Keratinocyte (primary cell): ENCODE results near the gene CPNE4. TPM values are rescaled to one million over a fixed set of nuclear protein-coding genes. Genes with fewer than 3 reads are reported as not detected.

ENCODE experiments used
- DNase-seq: peaks from one replicate; pipeline ENCODE4 v3.0.0-alpha.2; 2011; ENCODE audit warnings: low read depth, missing footprints, low spot score
- FAIRE-seq: peaks from 2 replicates; lab custom pipeline; 2011; peaks lifted over from hg19 to GRCh38; lab: Jason Lieb, UNC
- H2AFZ ChIP-seq: 2 replicates; pipeline ENCODE4 v1.6.0; 2012; ENCODE audit warnings: low read length, control low read depth, inconsistent platforms; ENCODE audit not compliant: control insufficient read depth
- H3K27ac ChIP-seq: 2 replicates; pipeline ENCODE4 v1.5.1; 2011; ENCODE audit warnings: low read length; ENCODE audit not compliant: control insufficient read depth, insufficient read depth
- H3K27me3 ChIP-seq: 3 replicates; pipeline ENCODE4 v1.6.0; 2011; ENCODE audit warnings: low read length; ENCODE audit not compliant: control insufficient read depth, insufficient read depth; ENCODE audit errors: extremely low read depth
- H3K36me3 ChIP-seq, 2 experiments: 2 replicates in 1 of 2; 3 replicates in 1 of 2; pipeline ENCODE4 v1.5.1; 2011; ENCODE audit warnings: low read length in 2 of 2, mild to moderate bottlenecking in 1 of 2; ENCODE audit not compliant: control insufficient read depth in 2 of 2, insufficient read depth in 2 of 2; ENCODE audit errors: extremely low read depth in 1 of 2
- H3K4me1 ChIP-seq: 3 replicates; pipeline ENCODE4 v1.5.1; 2011; ENCODE audit warnings: low read length; ENCODE audit not compliant: control insufficient read depth, insufficient read depth; ENCODE audit errors: extremely low read depth
- H3K4me2 ChIP-seq: 3 replicates; pipeline ENCODE4 v1.6.0; 2011; ENCODE audit warnings: low read depth, low read length; ENCODE audit not compliant: control insufficient read depth, insufficient read depth; ENCODE audit errors: extremely low read depth
- H3K4me3 ChIP-seq, 3 experiments: fragments of 200-600 bp in 1 of 3; sonication (generic) in 1 of 3; 2 replicates in 2 of 3; 3 replicates in 1 of 3; pipeline ENCODE4 v1.5.1; 2011 to 2016; ENCODE audit warnings: low read length in 3 of 3, mild to moderate bottlenecking in 3 of 3, control low read depth in 2 of 3, inconsistent platforms in 1 of 3, low read depth in 1 of 3, mixed read lengths in 1 of 3, mixed run types in 1 of 3, moderate library complexity in 1 of 3; ENCODE audit not compliant: control insufficient read depth in 2 of 3, insufficient read depth in 2 of 3; ENCODE audit errors: extremely low read depth in 1 of 3
- H3K79me2 ChIP-seq: 2 replicates; pipeline ENCODE4 v1.6.0; 2012; ENCODE audit warnings: low read length; ENCODE audit not compliant: control insufficient read depth, insufficient read depth
- H3K9ac ChIP-seq: 3 replicates; pipeline ENCODE4 v1.6.0; 2011; ENCODE audit warnings: low read length; ENCODE audit not compliant: control insufficient read depth, insufficient read depth; ENCODE audit errors: extremely low read depth
- H3K9me1 ChIP-seq: 3 replicates; pipeline ENCODE4 v1.6.0; 2011; ENCODE audit warnings: low read length; ENCODE audit not compliant: control insufficient read depth, insufficient read depth; ENCODE audit errors: extremely low read depth
- H3K9me3 ChIP-seq: 2 replicates; pipeline ENCODE4 v1.5.1; 2012; ENCODE audit warnings: low read depth, low read length; ENCODE audit not compliant: control insufficient read depth
- H4K20me1 ChIP-seq: 3 replicates; pipeline ENCODE4 v1.6.0; 2011; ENCODE audit warnings: low read length; ENCODE audit not compliant: control insufficient read depth, insufficient read depth; ENCODE audit errors: extremely low read depth
- CTCF ChIP-seq, 3 experiments: IDR thresholded peaks in 1 of 3; conservative IDR thresholded peaks in 1 of 3; optimal IDR thresholded peaks in 1 of 3; 2 replicates in 2 of 3; 3 replicates in 1 of 3; pipeline versions ENCODE3 to v1.5.1; 2011; ENCODE audit warnings: low read length in 3 of 3, mild to moderate bottlenecking in 3 of 3, moderate library complexity in 2 of 3, control low read depth in 1 of 3, inconsistent platforms in 1 of 3; ENCODE audit not compliant: insufficient read depth in 2 of 3; ENCODE audit errors: extremely low read depth in 1 of 3
- EZH2 ChIP-seq: IDR thresholded peaks from one replicate; pipeline ENCODE4 v1.6.1; 2012; ENCODE audit warnings: inconsistent platforms, mild to moderate bottlenecking, low read length, moderate library complexity
- dilution Hi-C: fragments of 300-500 bp; cut with MboI; formaldehyde crosslinking; loops from one replicate; pipeline ENCODE4 v1.7.0; 2020; ENCODE audit warnings: low sequenced_read_pairs; ENCODE audit not compliant: extremely low pct_ligation_motif_present
- polyA plus RNA-seq, 5 experiments: library from polyadenylated mRNA; depleted of rRNA in 3 of 5; stranded (reverse) in 3 of 5; stranded (forward) in 1 of 5; unstranded in 1 of 5; fragments of >200 nt; gene quantifications; 1 replicate in 1 of 5; 2 replicates in 3 of 5; 3 replicates in 1 of 5; pipeline versions ENCODE4 v1.2.1 to v1.2.3, GENCODE V29; 2011 to 2012; ENCODE audit warnings: missing spikeins in 2 of 5, low read depth in 1 of 5, low replicate concordance in 1 of 5

The CPNE4 gene
- polyA plus RNA-seq, 1 donor (not counting 4 experiments of a cell fraction or from before 2014, with no cell fraction given), result 0.08 TPM

GRCh38 chr3:131708241-131708640 is 326.6 kb downstream of the CPNE4 start:
- Histone ChIP-seq H3K36me3 (no peaks in the 10 kb centered on the region), H3K9me3 (no peaks in the 10 kb centered on the region), H3K4me3 (no peak overlapping the region), H3K4me2 (no peak overlapping the region), H4K20me1 (no peaks in the 10 kb centered on the region), H3K27me3 (no peaks in the 10 kb centered on the region), H3K9me1 (no peaks in the 10 kb centered on the region), H3K4me1 (no peaks in the 10 kb centered on the region), H3K9ac (no peak overlapping the region), H2AFZ (no peak overlapping the region), H3K79me2 (no peaks in the 10 kb centered on the region), H3K27ac (no peak overlapping the region)
- TF ChIP-seq CTCF (optimal IDR thresholded peaks at IDR 0.05 in 1 of 3, IDR thresholded peaks at IDR 0.05 in 1 of 3, conservative IDR thresholded peaks at IDR 0.05 in 1 of 3; ENCODE audit: extremely low read depth in 1 of 3, insufficient read depth in 2 of 3, low read length in 3 of 3) (no peak), EZH2 (no peak)
- FAIRE-seq, result no peak
- dilution Hi-C loops, result no loop called here
- no peak for DNase-seq

GRCh38 chr3:131705558-131706051 is 329.2 kb downstream of the CPNE4 start:
- Histone ChIP-seq H3K9me1 (no peaks in the 10 kb centered on the region), H3K9ac (no peak overlapping the region), H4K20me1 (no peaks in the 10 kb centered on the region), H3K9me3 (no peaks in the 10 kb centered on the region), H3K79me2 (no peaks in the 10 kb centered on the region), H2AFZ (peak overlapping the region; percentile 39), H3K27ac (no peak overlapping the region), H3K27me3 (no peaks in the 10 kb centered on the region), H3K4me1 (no peaks in the 10 kb centered on the region), H3K4me2 (no peak overlapping the region), H3K36me3 (no peaks in the 10 kb centered on the region), H3K4me3 (no peak overlapping the region)
- DNase-seq (no peak), FAIRE-seq (peak; percentile 58)
- TF ChIP-seq EZH2 (no peak), CTCF (optimal IDR thresholded peaks at IDR 0.05 in 1 of 3, IDR thresholded peaks at IDR 0.05 in 1 of 3, conservative IDR thresholded peaks at IDR 0.05 in 1 of 3; ENCODE audit: extremely low read depth in 1 of 3, insufficient read depth in 2 of 3, low read length in 3 of 3) (no peak)
- dilution Hi-C loops, result no loop called here
